HG02852 (cell line): ENCODE results near the gene MSRB2.
A peak's percentile ranks its signal among the peaks of the same experiment; 100 is the strongest.

Experiments
- ATAC-seq: cut with Tn5 transposase; IDR thresholded peaks from one replicate; pipeline ENCODE4 v1.9.1; 2021; ENCODE audit warnings: mild to moderate bottlenecking, moderate library complexity; ENCODE audit not compliant: unreplicated experiment

Gene MSRB2

DNA sequence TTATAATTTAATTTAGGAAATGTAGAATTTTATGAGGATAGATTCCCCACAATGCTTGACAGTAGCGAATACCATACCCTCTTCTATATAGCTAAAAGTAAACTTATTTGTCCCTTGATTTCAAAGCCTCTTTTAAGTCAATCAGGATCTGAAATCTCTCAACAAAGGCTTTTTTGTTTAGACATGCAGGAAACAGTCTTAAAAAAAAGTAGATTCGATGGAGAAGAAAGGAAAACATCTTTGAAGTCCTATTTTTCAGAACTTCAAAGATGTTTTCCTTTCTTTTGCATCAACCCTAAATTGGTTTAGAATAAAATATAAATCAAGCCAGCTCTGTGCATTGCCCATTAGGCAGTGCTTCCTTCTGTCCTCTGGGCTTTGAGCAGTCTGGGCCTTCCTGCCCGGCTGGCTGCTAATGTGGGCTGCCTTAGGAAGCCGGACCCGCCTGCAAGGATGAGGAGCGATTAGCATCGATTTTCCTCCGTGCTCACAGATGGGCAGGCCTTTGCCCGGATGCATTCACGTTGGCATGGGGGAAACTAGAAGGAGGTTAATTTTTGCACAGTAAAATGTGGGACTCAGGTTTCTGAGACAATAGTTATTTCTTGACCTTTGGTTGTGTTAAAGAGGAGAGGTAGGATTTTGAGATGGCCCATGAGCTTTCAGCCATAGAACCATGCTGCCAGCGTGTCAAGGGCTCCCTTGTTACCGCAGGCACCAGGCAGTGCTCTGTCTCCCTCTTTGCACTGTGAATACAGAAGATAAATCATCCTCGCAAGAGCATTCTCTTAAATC is 15.5 kb downstream of the MSRB2 start:
- ATAC-seq = no peak

GRCh38 chr10:23111517-23112286 is 16.3 kb downstream of the MSRB2 start:
- no peak for ATAC-seq

GRCh38 chr10:23114228-23114850 is 19.0 kb downstream of the MSRB2 start:
- ATAC-seq = no peak

- no peak for ATAC-seq
Observed at GRCh38 chr10:23116486-23117205, 21.3 kb downstream of the MSRB2 start.

GRCh38 chr10:23120001-23120934 is 24.9 kb downstream of the MSRB2 start:
- ATAC-seq = no peak

GRCh38 chr10:23121135-23121534 is 25.8 kb downstream of the MSRB2 start:
- ATAC-seq = no peak

- ATAC-seq = no peak
Observed at GRCh38 chr10:23136462-23136861, 41.1 kb downstream of the MSRB2 start.

- ATAC-seq = no peak
Observed at GRCh38 chr10:23139677-23140076, 44.3 kb downstream of the MSRB2 start.

DNA sequence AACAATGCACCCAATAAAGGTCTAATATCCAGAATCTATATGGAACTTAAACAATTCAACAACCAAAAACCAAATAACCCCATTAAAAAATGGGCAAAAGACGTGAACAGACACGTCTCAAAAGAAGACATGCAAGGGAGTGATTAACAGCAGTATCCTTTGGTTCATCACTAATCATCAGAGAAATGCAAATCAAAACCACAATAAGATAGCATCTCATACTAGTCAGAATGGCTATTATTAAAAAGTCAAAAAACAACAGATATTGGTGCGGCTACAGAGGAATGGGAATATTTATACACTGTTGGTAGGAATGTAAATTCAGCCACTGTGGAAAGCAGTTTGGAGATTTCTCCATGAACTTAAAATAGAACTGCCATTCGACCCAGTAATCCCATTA is 46.6 kb downstream of the MSRB2 start:
- ATAC-seq = no peak

GRCh38 chr10:23146258-23146657 is 50.9 kb downstream of the MSRB2 start:
- ATAC-seq = no peak

DNA sequence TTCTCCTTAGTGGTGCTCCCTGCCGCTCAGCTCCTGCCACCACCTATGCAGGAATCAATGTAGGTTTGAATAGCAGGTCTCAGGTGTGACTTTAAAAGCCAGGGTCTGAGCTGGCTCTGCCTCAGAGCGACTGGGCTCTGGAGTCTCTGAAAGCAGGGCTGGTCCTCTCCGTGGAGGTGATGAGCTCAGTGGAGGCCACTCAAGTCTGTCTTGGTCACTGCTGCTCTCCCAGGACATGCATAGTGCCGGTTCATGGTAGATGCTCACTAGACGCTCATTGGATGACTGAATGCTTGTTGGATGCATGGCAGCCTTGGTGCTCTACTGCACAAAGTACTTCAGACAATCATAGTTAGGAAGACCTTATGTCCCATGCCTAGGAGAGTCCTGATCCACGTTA is 51.7 kb downstream of the MSRB2 start:
- ATAC-seq = no peak

- no peak for ATAC-seq
Observed at GRCh38 chr10:23148214-23148613, 52.8 kb downstream of the MSRB2 start.

DNA sequence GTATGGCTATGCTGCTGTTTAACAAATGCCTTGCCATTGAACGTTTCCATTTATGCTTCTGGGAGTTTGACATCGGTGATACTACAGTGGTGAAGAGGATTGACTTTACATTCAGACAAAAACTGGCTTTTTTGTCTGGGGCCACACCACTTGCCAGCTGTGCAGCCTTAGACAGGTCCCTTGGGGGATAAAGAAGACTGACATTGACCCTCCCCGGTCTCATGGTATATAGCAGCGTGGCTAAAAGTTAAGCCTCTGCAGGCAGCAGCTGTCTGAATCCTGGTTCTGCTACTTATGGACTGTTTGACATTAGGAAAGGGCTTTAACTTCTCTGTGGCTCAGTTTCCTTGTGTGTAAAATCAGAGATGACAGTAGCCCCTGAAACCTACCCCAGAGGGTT is 54.7 kb downstream of the MSRB2 start:
- ATAC-seq = no peak

DNA sequence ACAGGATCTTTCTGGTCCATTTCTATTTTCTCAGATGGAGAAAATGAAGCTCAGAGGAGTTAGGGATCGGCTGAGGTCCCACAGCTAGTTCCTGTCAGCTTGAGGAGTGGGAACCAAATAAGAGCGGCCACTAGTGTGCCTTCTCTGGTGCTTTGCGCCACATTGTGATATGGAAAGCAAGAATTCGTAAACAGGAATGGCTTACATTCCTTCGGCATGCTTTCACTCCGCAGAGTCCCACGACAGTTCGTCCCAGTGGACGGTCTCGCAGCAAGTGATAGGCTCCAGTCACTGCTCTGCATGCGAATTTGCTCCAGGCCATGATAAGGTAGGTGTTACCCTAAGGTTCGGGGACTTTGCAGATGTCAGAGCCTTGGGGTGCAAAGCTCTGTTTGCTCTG is 55.2 kb downstream of the MSRB2 start:
- no peak for ATAC-seq

- no peak for ATAC-seq
Observed at GRCh38 chr10:23151071-23151470, 55.7 kb downstream of the MSRB2 start.

- no peak for ATAC-seq
Observed at GRCh38 chr10:23155169-23155568, 59.8 kb downstream of the MSRB2 start.

DNA sequence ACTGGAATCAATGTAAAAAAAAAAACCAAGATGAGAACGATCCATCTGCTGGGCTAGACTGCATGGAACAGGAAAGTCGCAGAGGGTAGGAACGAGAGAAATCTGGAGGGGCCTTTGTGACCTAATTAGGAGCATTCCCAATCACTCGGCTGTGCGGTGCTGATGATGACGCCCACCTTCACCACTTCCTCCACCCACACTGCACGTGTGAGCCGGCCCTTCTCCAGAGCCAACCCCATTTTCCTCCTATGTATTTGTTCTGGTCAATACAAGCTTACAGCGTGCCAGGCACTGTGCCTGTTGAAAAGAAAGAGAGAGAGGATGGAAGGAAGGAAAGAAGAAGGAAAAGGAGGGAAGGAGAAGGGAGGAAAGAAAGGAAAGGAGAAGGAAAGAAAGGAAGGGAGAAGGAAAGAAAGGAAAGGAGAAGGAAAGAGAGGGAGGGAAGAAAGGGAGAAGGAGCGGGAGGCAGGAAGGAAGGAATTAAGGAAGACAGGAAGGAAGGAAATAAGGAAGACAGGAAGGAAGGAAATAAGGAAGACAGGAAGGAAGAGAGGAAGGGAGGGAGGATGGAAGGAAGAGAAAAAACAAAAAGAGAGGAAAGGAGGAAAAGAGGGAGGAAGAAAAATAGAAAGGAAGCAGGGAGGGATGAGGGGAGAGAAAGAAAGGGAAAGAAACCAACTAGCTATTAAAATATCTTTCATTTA is 61.2 kb downstream of the MSRB2 start:
- no peak for ATAC-seq

- ATAC-seq = peak; percentile 60
Observed at GRCh38 chr10:23157239-23157681, 61.9 kb downstream of the MSRB2 start.

DNA sequence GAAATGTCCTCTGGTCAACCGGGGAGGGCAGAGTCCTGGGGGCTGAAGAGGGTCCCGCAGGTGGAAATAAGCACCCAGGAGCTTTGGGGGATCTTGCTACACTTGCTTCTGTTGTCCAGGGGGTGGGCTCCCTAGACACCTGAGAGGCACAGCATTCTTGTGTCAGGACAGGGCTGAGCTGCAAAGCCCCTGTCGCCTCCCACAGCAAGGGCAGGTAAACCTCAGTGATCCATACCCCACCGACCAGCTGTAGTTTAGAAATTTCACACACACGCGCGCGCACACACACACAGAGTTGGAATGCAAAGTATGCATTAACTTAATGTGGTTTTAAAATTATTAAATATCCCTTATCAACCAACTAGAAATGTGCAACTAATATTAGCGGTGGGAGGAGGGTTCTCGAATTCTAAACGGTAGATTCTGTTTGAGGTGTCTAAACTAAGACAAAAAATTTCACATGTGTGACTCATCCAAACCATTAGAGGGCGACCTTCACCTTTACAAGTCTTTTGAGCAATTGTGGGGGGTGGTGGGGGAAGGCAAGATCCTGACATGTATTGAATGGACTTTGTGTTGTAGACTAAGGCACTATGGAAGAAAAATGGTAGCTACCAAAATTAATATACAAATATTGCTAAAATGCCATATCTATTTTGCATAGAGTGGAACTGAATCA is 62.5 kb downstream of the MSRB2 start:
- ATAC-seq = no peak
